ENCODE measurements around the gene TMEM91. TPM values are rescaled to one million over a fixed set of nuclear protein-coding genes. Genes with fewer than 3 reads are reported as not detected.
A peak's percentile ranks its signal among the peaks of the same experiment; 100 is the strongest.

Gene TMEM91
- total and polyA plus RNA-seq, 9 of the 15 experiments (the other 6 are each of a cell fraction or from before 2014, with no cell fraction given), result 1.2 to 5.2 (median 2.7) TPM

DNA sequence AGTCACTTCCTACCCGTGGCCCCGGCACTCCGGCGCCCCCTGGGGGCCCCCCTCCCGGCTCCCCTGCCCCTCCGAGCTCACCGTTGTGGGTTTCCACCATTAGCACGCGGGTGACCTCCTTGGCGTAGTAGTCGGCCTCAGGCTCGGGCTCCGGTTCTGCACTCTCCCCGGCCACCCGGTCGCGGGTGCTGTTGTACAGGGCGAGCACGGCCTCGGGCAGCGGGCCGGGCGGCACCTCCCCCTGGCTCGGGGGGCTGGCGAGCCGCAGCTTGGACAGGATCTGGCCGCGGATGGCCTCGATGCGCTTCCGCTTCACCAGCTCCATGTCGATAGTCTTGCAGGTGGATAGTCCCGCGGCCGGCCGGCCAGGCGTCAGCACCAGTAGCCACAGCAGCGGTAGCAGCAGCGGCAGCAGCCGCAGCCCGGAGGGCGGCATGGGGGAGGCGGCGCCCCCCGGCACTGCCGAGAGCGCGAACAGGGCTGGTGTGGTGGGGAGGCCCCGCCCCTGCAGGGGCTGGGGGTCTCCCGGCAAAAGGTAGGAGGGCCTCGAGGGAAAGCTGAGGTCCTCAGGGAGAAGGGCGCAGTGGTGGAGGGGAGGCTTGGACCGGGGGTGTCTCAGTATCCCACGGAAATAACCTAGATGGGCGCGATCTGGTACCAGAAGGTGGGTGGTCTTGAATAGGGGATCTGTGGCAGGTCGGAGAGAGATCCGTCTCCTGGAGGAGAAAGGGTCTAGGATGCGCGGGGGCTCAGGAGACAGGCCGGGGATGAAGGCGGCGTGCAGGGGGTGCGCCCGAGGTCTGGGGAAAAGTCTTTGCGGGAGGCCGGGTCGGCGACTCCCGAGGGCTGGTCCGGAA is 23.5 kb upstream of the TMEM91 start (continued):
- TF ChIP-seq, protein P1, sequence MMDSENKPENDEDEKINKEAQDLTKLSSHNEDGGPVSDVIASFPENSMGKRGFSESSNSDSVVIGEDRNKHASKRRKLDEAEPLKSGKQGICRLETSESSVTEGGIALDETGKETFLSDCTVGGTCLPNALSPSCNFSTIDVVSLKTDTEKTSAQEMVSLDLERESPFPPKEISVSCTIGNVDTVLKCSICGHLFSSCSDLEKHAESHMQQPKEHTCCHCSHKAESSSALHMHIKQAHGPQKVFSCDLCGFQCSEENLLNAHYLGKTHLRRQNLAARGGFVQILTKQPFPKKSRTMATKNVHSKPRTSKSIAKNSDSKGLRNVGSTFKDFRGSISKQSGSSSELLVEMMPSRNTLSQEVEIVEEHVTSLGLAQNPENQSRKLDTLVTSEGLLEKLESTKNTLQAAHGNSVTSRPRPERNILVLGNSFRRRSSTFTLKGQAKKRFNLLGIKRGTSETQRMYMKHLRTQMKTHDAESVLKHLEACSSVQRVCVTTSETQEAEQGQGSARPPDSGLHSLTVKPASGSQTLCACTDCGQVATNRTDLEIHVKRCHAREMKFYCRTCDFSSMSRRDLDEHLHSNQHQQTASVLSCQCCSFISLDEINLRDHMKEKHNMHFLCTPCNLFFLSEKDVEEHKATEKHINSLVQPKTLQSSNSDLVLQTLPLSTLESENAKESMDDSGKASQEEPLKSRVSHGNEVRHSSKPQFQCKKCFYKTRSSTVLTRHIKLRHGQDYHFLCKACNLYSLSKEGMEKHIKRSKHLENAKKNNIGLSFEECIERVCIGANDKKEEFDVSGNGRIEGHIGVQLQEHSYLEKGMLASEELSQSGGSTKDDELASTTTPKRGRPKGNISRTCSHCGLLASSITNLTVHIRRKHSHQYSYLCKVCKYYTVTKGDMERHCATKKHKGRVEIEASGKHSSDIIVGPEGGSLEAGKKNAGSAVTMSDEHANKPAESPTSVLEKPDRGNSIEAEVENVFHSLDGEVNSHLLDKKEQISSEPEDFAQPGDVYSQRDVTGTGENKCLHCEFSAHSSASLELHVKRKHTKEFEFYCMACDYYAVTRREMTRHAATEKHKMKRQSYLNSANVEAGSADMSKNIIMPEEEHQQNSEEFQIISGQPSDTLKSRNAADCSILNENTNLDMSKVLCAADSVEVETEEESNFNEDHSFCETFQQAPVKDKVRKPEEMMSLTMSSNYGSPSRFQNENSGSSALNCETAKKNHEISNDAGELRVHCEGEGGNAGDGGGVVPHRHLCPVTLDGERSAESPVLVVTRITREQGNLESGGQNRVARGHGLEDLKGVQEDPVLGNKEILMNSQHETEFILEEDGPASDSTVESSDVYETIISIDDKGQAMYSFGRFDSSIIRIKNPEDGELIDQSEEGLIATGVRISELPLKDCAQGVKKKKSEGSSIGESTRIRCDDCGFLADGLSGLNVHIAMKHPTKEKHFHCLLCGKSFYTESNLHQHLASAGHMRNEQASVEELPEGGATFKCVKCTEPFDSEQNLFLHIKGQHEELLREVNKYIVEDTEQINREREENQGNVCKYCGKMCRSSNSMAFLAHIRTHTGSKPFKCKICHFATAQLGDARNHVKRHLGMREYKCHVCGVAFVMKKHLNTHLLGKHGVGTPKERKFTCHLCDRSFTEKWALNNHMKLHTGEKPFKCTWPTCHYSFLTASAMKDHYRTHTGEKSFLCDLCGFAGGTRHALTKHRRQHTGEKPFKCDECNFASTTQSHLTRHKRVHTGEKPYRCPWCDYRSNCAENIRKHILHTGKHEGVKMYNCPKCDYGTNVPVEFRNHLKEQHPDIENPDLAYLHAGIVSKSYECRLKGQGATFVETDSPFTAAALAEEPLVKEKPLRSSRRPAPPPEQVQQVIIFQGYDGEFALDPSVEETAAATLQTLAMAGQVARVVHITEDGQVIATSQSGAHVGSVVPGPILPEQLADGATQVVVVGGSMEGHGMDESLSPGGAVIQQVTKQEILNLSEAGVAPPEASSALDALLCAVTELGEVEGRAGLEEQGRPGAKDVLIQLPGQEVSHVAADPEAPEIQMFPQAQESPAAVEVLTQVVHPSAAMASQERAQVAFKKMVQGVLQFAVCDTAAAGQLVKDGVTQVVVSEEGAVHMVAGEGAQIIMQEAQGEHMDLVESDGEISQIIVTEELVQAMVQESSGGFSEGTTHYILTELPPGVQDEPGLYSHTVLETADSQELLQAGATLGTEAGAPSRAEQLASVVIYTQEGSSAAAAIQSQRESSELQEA (IDR thresholded peaks at IDR 0.05; ENCODE audit: low read depth), result no peak
- TF ChIP-seq TAF1 (IDR thresholded peaks at IDR 0.05; ENCODE audit: control insufficient read depth, extremely low read depth, insufficient read depth, low read length, severe bottlenecking) (peak; percentile 81), MYBL2 (IDR thresholded peaks at IDR 0.05; ENCODE audit: low read depth) (no peak), MYBL2 (CRISPR knock-in tag; IDR thresholded peaks at IDR 0.05; ENCODE audit: borderline replicate concordance) (no peak), SIRT6 (IDR thresholded peaks at IDR 0.05; ENCODE audit: low read depth, low read length) (no peak), SRF (CRISPR knock-in tag; IDR thresholded peaks at IDR 0.05) (peak in 1 of 2 experiments; percentile 50; a peak in 1 of 4 replicates), ZNF444 (CRISPR knock-in tag; IDR thresholded peaks at IDR 0.05) (no peak), CBX5 (IDR thresholded peaks at IDR 0.05; ENCODE audit: borderline replicate concordance, low read depth) (no peak), CBFB (CRISPR knock-in tag; IDR thresholded peaks at IDR 0.05) (no peak), ADNP (tag; IDR thresholded peaks at IDR 0.05) (no peak), ZKSCAN3 (CRISPR knock-in tag; IDR thresholded peaks at IDR 0.05) (no peak)
- TF ChIP-seq, protein P2, sequence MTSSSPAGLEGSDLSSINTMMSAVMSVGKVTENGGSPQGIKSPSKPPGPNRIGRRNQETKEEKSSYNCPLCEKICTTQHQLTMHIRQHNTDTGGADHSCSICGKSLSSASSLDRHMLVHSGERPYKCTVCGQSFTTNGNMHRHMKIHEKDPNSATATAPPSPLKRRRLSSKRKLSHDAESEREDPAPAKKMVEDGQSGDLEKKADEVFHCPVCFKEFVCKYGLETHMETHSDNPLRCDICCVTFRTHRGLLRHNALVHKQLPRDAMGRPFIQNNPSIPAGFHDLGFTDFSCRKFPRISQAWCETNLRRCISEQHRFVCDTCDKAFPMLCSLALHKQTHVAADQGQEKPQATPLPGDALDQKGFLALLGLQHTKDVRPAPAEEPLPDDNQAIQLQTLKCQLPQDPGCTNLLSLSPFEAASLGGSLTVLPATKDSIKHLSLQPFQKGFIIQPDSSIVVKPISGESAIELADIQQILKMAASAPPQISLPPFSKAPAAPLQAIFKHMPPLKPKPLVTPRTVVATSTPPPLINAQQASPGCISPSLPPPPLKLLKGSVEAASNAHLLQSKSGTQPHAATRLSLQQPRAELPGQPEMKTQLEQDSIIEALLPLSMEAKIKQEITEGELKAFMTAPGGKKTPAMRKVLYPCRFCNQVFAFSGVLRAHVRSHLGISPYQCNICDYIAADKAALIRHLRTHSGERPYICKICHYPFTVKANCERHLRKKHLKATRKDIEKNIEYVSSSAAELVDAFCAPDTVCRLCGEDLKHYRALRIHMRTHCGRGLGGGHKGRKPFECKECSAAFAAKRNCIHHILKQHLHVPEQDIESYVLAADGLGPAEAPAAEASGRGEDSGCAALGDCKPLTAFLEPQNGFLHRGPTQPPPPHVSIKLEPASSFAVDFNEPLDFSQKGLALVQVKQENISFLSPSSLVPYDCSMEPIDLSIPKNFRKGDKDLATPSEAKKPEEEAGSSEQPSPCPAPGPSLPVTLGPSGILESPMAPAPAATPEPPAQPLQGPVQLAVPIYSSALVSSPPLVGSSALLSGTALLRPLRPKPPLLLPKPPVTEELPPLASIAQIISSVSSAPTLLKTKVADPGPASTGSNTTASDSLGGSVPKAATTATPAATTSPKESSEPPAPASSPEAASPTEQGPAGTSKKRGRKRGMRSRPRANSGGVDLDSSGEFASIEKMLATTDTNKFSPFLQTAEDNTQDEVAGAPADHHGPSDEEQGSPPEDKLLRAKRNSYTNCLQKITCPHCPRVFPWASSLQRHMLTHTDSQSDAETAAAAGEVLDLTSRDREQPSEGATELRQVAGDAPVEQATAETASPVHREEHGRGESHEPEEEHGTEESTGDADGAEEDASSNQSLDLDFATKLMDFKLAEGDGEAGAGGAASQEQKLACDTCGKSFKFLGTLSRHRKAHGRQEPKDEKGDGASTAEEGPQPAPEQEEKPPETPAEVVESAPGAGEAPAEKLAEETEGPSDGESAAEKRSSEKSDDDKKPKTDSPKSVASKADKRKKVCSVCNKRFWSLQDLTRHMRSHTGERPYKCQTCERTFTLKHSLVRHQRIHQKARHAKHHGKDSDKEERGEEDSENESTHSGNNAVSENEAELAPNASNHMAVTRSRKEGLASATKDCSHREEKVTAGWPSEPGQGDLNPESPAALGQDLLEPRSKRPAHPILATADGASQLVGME (CRISPR knock-in tag; IDR thresholded peaks at IDR 0.05), result no peak

All from K562 (cell line).